ENCODE data around the gene WDR76.

WDR76 gene

GRCh38 chr15:43877371-43877770, 50.6 kb downstream of the WDR76 start:
- DNase-seq (ENCODE audit: low read depth in 4 of 4, low spot score in 1 of 4), result no peak

DNA sequence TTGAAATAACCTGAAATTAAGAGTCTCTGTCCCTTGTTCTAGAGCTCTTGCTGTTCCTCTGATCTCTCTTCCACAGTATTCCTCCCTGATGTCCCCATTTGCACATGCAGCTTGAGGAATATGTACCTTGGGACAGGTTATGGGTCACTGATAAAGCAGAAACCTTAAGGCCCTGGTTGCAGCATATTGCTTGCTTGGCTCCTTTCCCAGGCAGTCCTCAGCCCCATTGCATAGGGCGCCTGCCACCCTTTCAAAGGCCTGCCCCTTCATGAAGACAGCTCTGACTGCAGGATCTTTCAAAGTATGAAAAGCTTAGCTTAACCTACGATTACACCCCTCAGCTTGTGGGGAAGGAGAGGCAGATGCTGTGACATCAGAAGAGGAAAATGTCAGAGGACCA, 51.6 kb downstream of the WDR76 start:
- no peak for DNase-seq (ENCODE audit: low read depth in 4 of 4, low spot score in 1 of 4)

GRCh38 chr15:43879386-43880355, 52.9 kb downstream of the WDR76 start:
- DNase-seq (ENCODE audit: low read depth in 4 of 4, low spot score in 1 of 4), result no peak

DNA sequence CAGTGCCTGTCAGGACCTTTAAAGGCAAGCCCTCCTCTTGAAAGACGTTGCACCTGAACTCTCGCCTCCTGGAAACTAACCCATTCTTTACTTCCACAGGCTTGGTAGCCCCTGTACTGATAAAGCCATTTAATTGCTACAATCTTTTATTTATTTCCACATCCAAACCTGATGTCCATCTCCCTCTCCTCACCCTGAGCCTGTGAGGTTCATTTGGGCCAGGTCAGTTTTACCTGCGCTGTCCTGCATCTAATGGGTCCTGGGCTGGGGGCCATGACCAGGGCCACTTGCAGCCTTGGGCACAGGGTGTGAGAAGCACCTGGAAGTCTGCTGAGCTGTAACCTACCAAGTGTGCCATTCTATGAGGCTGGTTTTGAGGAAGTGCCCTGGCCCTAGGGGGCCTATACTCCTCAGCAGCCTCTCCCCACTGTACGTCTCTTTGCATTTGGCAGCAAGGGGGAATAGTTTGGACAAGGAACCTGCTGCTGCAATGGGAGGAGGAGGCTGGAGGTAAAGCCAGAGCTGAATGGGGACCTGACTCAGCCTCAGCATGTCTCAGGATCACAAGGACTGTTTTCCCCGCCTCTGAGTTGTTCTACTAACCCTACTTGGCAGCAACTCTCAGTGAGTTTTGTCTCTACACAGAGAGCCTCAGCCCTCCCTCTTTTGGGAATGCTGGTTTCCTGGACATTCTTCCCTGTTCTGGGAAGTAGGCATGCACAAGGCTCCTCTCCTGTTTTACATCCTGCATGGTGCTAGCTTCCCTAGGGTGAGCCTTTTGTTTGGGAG, 53.8 kb downstream of the WDR76 start:
- DNase-seq (ENCODE audit: low read depth in 4 of 4, low spot score in 1 of 4), result no peak

- no peak for DNase-seq (ENCODE audit: low read depth in 4 of 4, low spot score in 1 of 4)
These were observed 54.4 kb downstream of the WDR76 start for GRCh38 chr15:43881245-43881644.

DNA sequence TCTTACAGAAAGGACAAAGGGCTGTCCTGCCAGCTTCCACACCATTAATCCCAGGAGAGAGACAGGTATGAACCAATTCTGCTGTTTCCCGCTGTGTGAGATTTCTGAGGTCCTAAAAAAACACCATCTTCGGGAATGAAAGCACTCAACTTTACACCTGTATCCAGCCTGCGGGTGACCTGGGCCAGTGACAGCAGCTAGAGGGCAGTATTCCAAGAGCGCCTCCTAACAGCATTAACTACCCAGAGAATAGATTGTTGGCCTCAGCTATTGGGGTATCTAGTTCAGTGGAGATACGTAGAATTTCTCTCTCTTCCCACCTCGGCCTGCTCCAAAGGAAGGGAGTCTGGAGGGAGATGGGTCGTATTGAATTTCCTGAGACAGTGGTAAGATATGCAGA, 55.1 kb downstream of the WDR76 start:
- DNase-seq (ENCODE audit: low read depth in 4 of 4, low spot score in 1 of 4), result no peak

DNA sequence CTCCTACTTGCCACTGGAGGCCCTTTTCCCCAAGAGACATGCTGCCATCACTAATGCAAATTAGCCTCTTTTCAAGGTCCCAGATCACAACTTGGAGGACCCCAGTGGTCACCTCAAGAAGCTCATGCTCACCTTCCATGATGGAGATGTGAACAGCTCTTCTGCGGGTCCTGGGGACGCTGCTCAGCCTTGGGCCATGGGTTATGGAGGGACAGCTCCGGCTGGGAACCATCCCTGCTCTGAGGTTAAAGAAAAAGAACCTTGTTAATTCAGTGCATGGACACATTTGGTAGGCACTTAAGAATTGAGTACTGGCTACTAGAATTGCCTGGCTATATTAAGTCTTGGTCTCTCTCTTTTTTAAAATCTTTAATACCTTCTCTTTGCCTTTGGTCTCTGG, 56.8 kb downstream of the WDR76 start:
- no peak for DNase-seq (ENCODE audit: low read depth in 4 of 4, low spot score in 1 of 4)

DNA sequence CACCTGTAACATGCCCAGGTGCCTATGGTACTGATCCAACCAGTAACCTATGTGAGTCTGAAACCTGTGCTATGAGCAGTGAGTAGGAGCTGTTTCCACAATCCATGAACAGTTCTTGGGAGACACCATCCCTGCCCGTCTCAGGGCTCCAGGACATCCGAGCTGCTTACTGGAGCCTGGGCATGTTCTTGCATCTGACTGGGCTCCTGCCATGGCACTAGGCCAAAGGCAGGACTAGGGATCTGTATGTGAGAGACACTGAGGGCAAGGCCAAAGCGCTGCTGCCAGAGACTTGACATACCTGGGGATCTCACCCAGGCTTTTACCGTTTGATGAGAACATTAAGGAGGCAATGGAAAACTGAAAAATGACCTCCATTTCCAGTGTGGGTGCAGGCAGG, 59.8 kb downstream of the WDR76 start:
- DNase-seq (ENCODE audit: low read depth in 4 of 4, low spot score in 1 of 4), result no peak

GRCh38 chr15:43887901-43888300, 61.1 kb downstream of the WDR76 start:
- DNase-seq (ENCODE audit: low read depth in 4 of 4, low spot score in 1 of 4), result no peak

GRCh38 chr15:43889042-43889441, 62.2 kb downstream of the WDR76 start:
- DNase-seq (ENCODE audit: low read depth in 4 of 4, low spot score in 1 of 4), result no peak

DNA sequence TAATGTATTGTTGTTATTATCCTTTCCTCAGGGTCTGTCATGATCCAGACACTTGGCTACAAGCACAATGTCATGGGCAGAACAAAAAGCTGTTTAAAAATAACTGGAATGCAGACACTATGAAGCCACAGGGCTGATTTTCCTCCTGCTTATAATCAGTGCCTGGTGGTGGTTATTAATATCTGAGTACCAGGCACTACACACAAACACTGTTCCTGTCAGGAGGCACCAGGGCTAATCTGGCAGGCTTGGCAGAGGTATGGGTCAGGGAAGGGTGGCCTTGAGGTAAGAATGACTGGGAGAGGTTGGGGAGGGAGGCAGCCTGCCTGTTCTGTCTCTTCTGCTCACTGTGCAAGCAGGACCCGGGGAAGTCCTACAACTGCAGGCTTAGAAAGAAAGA, 67.2 kb downstream of the WDR76 start:
- DNase-seq (ENCODE audit: low read depth in 4 of 4, low spot score in 1 of 4), result no peak

- no peak for DNase-seq (ENCODE audit: low read depth in 4 of 4, low spot score in 1 of 4)
These were observed 68.8 kb downstream of the WDR76 start for GRCh38 chr15:43895586-43895985.

GRCh38 chr15:43896543-43896942, 69.7 kb downstream of the WDR76 start:
- DNase-seq (ENCODE audit: low read depth in 4 of 4, low spot score in 1 of 4), result no peak

DNA sequence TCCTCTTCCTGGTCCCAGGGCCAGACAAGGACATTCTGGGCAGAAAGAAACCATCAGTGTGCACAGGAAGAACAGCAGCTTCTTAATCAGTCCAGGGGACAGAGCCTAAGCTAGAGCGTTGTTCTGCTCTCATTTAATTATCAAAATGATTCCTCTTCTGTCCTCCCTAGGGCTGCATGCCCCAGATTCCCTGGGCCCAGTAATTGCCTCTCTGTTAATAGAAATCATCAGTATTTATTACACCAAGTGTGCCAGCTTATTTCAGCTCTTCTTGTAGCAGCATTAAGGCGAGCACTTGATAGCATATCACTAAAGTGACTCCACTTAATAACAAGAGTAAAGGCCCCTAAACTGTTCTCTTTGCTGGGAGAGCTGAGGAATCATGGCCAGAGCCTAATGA, 72.1 kb downstream of the WDR76 start:
- DNase-seq (ENCODE audit: low read depth in 4 of 4, low spot score in 1 of 4), result no peak

- DNase-seq (ENCODE audit: low read depth in 4 of 4, low spot score in 1 of 4), result no peak
These were observed 73.1 kb downstream of the WDR76 start for GRCh38 chr15:43899928-43900327.

GRCh38 chr15:43900996-43901395, 74.2 kb downstream of the WDR76 start:
- DNase-seq (ENCODE audit: low read depth in 4 of 4, low spot score in 1 of 4), result no peak

DNA sequence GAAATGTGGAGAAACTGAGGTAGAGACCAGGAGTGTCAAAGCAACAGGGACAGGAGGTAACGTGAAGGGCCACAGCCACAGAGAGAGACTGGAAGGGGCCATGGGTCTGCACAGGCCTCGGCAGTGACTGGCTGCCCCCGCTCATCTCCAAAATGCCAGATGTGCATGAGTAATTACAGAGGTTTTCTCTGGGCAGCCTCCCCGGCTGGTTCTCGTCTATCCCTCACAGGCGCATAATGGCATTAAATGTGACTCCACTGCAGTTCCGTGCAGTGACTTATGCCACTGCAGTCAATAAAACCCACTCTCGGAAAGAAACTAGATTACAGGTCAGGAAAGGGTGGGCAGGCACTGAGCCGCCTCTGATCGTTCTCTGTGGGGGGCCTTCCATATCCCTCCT, 74.7 kb downstream of the WDR76 start:
- DNase-seq (ENCODE audit: low read depth in 4 of 4, low spot score in 1 of 4), result no peak

- DNase-seq (ENCODE audit: low read depth in 4 of 4, low spot score in 1 of 4), result peak; percentile 25 to 39 (median 34)
These were observed 77.1 kb downstream of the WDR76 start for GRCh38 chr15:43903864-43904290.

DNA sequence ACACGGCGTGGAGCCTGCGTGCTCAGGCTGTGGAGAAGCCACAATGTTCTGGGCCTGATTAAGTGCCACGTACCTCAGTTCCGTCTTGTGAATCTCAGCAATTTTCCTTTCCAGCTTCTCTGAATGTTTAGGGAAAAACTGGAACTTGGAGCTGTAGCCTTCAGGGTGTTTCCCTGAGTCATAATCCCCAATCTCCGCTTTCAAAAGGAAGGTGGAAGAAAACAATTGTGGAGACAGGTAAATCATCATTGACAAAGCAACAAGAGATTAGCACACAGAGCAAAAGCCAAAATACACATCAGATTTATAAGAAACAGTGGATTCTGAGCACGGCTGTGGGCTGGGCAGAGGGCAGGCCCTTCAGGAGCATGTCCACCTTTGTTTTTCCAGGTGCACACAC, 79.0 kb downstream of the WDR76 start:
- no peak for DNase-seq (ENCODE audit: low read depth in 4 of 4, low spot score in 1 of 4)

DNA sequence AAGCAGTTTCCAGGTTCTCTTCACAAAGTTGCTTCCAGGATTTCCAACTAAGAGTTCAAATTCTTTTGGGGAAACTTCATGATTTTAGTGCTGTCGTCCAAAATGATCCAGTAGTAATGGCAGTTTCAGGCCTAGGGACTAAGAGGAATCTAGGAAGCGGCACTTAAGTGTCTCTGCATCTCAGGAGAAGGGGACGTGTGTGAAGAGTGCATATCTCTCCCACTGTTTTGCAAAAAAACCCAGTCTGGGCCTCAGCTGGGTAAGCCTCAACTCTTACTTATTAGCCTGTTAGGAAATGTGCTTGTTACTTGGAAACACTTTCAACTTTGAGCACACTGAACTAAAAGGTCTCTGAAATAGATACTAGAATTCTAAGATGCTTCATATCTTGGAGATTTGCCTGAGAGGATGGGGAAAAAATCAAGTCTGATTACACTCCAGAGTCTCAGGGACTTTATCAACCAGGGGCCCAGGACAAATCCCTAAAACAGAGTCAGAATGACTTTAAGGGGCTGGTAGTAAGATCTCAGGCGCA, 81.8 kb downstream of the WDR76 start:
- DNase-seq (ENCODE audit: low read depth in 4 of 4, low spot score in 1 of 4), result no peak

DNA sequence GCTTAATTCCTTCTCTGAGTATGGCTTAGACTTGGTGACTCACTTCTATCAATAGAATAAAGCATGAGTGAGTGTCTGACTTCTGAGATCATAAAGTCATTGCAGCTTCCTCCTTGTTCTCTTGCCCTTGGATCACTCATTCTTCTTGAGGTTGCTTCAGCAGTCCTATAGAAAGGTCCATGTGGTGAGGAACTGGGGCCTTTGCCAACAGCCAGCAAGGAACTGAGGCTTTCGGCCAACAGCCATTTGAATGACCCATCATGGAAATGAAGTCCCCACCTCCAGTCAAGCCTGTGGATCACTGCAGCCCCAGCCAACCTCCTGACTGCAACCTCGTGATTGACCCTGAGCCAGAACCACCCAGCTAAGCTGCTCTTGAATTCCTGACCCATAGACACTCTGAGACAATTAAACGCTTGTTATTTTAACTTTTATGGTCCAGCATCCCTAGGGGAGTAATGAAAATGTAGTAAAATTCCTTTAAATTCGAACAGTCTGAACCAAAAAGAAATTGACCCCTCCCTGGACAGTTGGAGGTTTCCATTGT, 84.5 kb downstream of the WDR76 start:
- DNase-seq (ENCODE audit: low read depth in 4 of 4, low spot score in 1 of 4), result no peak

DNA sequence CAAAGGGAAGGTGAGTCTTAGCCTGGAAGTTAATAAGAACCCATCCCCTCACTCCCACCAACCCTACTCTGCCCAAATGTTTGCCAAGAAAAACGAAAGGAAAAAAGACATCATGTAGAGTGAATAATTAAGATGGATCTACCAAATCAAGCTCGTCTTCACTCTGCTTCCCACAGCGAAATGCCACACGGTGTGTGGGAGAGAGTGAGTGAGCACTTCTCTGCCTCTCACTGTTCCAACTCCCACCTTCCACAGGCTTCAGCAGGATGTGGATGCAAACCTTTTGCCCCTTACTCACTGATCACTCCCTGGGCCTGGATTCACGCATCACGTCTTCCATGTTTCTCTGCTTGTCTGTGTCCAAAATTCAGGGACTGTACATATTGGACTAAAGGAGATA, 85.4 kb downstream of the WDR76 start:
- DNase-seq (ENCODE audit: low read depth in 4 of 4, low spot score in 1 of 4), result no peak

All from stimulated activated CD4-positive, alpha-beta T cell treated with anti-CD3 and anti-CD28 coated beads, Interleukin-1b, Interleukin-23, amount 100 ng/mL, for 24 hours (primary cell).